ENCODE data around the gene SNRNP200.

- TF ChIP-seq CTCF (IDR thresholded peaks at IDR 0.05; ENCODE audit: low read depth, low read length, missing input control) (no peak), RXRA (IDR thresholded peaks at IDR 0.05) (no peak), ATF3 (IDR thresholded peaks at IDR 0.05) (no peak), EGR1 (IDR thresholded peaks at IDR 0.05; ENCODE audit: low read depth in 2 of 2) (no peak), MAX (IDR thresholded peaks at IDR 0.05) (no peak), TAF1 (conservative IDR thresholded peaks at IDR 0.05) (no peak), SP1 (IDR thresholded peaks at IDR 0.05) (no peak), RAD21 (IDR thresholded peaks at IDR 0.05) (no peak), YY1 (IDR thresholded peaks at IDR 0.05) (no peak), HNF4A (conservative IDR thresholded peaks at IDR 0.05) (no peak)
Observed at GRCh38 chr2:96274355-96275056, 30.8 kb downstream of the SNRNP200 start.
